Kidney glomerular epithelial cell (primary cell): ENCODE measurements around the gene ST3GAL6.
"Not testable (repeated sequence)": the region's sequence is repeated elsewhere in the genome, so short reads cannot be mapped to it uniquely, and the experiment has no call there.

Experiments used
- DNase-seq: peaks from one replicate; lab custom pipeline; 2025; lab: John Stamatoyannopoulos, UW

ST3GAL6 gene

GRCh38 chr3:98805571-98805970 lies 42.4 kb downstream of the ST3GAL6 start:
- no peak for DNase-seq

DNA sequence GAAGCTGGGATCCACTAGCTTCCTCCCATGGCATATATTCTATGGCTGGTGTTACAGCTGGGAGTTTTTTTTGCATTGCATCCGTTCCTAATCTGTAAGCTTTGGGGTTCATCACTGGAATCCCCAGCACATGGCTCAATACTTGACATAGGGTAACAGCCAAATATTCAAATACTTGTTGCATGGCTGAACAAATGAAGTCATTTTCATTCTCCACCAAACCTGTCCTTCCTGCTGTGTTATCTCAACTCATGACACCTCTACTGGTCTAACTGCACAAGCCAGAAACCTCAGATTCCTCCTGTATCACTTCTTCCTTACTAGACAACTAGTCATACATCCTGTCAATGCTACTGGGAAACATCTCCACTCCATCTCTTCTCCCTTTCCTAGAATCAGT lies 43.4 kb downstream of the ST3GAL6 start:
- DNase-seq = no peak

DNA sequence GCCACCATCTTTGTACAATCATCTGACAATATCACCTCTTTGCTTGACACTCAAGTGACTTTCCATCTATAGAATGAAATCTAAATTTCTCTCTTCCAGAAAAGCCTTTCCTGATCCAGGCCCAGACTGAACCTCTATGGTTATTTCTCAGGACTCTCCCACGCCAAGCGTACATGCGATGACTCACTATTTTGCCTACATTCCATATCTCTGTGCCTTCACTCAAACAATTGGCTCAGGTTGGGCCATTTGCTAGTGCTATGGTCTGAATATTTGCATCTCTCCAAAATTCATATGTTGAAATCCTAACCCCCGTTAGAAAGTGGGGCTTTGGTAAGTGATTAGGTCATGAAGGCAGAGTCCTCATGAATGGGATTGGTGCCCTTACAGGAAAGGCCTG lies 43.9 kb downstream of the ST3GAL6 start:
- DNase-seq = no peak

DNA sequence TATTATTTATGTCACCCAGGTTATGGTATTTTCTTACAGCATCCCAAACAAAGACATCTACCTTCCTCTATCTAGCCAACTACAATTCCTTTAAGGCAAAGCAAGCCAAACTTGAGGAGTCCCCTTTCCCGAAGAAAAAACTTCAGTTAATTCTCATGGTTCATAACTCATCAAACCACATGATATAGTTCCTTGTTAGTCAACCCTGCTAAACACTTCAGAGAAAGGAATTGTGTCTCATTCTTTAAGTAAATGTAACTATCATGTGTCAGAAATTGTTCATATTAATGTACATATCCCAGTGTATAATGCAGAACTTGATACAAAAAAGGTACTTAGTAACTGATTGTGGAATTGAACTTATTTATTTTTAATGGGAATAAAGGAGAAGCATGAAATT lies 44.4 kb downstream of the ST3GAL6 start:
- no peak for DNase-seq

GRCh38 chr3:98808071-98808470 lies 44.9 kb downstream of the ST3GAL6 start:
- no peak for DNase-seq

GRCh38 chr3:98809557-98809956 lies 46.4 kb downstream of the ST3GAL6 start:
- DNase-seq = no peak

DNA sequence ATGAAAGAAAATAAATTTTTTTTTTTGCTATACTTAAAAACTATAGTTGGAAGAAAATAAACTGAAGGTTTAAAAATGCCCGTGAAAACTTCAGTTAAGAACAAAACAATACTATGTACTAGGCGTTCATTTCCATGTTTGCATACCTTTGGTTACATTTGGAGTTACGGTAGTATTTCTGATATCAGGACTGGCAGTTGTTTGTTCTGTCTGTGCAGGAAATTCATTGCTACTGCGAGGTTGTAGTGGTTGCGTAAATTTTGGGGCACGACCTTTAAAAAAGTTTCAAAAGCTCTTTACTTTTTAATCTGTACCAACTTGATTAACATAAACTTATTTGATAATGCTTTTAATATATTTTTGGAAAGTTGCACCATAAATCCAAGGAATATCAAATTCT lies 47.9 kb downstream of the ST3GAL6 start:
- DNase-seq = no peak

GRCh38 chr3:98812851-98813374 lies 49.8 kb downstream of the ST3GAL6 start:
- no peak for DNase-seq

DNA sequence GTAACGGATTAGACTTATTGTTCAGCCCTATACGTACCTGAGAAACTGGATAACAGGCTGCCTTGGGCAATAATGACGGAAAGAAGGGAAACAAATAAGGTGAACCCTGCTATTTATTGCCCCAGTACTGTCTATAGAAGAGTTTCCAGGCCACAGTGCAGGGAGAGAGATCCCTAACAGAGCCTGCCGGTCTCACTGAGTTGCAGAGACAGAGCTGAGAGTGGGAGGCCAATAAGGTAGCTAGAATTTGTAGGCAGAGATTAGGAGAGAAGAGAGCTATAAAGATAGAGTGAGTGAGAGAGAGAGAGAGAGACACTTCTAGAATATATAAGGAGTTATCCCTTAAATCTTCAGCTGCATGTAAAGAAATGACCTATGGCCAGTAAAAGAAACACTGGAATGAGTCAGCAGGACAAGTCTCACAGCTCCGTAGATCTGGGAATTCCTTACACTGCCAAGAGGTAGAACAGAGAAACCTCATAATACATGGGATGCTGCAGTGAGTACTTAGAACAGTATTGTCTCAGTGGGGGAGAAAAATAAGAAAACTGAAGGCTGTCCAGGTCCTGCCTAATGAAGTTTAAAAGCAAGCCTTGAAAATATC lies 51.8 kb downstream of the ST3GAL6 start:
- no peak for DNase-seq

DNA sequence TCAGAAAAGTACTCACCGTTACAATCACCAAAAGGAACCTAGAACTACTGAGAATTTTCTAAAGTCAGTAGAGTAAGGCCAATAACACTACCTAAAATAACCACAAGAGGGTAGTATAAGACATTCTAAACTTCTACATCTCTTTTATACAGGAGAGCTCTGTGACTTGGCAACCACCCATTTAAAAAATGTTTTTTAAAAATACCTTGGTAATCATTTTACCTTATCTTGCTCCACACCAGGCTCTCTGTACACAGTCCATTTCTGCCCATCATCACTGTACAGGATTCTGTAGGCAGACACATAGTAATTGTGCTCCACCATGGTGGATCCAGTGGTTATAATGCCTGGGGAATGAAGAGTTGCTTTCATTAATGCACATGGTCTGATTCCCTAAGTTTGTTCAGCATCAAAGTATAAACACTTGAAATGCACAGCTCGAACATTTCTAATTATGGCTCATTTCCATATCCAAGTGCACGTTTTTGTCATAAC lies 54.5 kb downstream of the ST3GAL6 start:
- DNase-seq = no peak

- DNase-seq = no peak
Observed at GRCh38 chr3:98821063-98821462, 57.9 kb downstream of the ST3GAL6 start.

DNA sequence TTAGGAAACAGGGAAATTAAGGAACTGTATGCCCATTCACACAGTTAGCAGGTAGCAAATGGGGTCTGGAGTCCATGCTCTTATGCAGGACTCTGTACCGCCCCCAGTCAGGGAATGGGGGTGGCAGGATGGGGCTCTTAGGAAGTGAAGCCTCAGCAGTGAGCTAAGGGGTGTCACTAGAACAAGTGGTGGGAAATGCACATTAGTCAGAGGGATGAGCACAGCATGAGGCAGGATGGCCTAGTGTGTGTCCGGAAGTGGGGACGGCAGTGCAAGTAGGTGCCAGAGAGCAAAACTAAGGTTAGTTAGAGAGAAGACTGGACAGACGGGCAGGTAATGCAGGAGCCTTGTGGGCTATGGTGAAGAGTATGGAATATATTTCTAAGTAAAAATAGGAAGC lies 60.7 kb downstream of the ST3GAL6 start:
- DNase-seq = no peak

DNA sequence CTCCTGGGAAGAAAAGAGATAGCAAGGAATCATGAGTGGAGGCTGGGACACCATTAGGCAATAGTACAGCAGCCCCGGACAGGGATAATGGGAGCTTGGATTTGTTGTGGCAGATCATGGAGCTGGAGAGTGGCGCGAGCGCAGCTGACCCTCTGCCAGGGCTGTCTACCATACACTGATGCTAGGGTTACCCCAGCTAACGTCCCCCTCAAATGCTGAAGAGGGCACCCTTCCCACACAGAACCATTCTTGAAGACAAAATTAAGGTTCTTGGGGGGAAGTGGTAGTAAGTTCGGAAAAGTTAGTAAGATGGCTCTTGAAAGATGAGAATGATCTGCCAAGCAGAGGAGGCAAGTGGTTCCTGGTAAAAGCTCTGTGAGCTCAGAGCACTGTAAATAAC lies 61.1 kb downstream of the ST3GAL6 start:
- no peak for DNase-seq

DNA sequence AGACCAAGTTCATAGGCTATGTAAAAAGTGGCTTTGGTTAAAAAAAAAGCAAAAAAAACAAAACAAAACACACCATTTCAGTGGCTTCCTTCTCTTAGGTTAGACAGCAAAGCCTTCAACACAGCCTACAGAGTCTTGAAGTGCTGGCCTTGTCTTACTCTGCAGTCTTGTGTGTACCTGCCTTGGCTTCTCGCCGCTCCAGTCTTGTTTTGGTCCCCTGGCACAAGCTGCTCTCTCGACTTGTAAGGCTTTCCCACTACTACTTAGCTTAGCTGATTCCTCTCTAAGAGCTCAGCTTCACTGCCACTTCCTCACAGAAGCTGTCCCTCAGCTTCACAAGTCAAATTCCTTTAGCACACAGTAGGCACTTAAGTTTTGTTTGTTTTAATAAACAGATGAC lies 63.0 kb downstream of the ST3GAL6 start:
- no peak for DNase-seq

DNA sequence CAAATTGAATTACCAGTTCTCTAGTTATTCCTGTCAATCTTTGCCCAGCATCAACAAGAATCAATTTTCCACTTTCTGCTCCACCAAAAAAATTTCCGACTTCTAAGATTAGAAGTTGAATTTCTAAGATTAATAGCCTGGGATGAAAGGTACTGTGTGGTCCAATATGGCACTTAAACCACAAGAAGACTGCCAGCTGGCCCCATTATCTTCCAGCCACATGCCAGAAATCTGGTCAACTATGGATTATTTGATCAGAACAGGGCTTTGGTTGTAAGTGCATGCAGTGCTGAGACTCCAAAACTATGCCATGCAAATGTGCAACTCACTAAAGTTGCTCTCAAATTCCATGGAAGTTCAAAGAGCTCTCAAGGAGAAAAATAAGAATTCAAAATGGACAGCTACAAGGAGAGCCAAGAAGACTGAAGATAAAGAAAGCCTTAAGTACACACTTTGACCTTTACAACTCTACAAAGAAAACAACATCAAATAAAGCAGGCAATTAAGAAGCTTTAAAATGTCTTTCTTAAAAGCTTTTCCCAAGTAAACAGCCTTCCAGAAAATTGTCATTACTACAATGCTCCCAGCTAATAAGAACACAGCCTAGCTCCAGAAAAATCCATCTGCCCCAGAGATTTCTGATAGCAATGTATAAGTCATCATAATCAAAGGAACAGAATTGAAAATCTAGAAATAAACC lies 64.2 kb downstream of the ST3GAL6 start:
- DNase-seq = no peak

GRCh38 chr3:98829246-98829832 lies 66.2 kb downstream of the ST3GAL6 start:
- no peak for DNase-seq

DNA sequence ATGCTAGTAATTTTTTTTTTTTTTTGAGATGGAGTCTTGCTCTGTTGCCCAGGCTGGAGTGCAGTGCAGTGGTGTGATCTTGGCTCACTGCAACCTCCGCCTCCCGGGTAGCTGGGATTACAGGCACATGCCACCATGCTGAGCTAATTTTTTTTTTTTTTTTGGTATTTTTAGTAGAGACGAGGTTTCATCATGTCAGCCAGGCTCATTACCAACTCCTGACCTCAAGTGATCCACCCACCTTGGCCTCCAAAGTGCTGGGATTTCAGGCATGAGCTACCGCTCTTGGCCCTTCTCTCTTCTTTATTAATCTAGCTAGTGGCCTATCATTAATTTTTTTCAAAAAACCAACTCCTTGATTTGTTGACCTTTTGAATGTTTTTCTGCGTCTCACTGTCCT lies 67.9 kb downstream of the ST3GAL6 start:
- not testable (repeated sequence) for DNase-seq

DNA sequence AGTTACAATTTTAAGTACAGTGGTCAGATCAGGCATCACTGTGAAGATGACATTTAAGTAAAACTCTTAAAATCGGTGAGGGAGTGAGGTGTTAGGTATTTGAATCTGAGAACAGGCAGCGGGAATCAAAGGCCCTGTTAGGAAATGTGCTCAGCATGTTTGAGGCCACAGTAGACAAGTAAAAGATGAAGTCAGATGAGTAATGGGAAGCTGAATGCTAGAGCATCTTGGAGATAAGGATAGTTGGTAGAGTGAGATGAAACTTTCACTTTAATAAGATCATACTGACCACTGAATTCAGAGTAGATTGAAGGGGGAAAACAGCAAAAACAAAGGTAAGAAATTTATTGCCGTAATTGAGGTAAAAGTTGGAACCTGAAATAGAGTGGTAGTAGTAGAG lies 76.7 kb downstream of the ST3GAL6 start:
- no peak for DNase-seq

DNA sequence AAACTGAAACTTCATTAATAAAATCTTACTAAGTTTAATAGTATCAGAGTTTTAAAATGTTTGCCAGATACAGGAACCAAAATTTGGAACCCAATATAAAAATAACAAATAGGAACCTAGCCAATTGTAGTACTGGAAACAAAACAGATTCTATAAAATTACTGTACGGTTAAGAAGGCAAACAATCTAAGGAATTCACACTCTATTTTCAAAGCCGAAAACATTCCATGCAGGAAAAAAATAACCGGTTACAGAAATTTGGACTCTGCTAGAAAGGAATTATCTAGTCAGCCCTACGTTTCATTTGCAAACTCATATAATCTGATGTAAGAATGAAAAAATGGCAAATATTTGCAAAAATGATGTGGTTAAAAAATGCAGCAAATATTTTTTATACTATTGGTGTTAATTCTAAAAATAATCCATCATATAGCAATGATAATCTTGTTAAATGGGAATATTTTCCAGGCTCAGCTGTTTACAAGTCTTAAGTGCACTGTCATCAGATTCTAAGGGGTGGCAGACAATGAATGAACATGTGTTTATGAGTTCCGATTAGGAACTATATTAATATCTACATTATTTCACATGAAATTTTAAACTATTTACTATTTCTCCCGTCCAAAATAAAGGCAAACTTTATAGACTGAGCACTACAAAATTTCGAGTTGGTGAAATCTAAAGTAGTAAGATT lies 80.3 kb downstream of the ST3GAL6 start:
- no peak for DNase-seq
